ENCODE results near the gene ZHX3. TPM values are rescaled to one million over a fixed set of nuclear protein-coding genes. Genes with fewer than 3 reads are reported as not detected.

ZHX3 gene
- total and polyA plus RNA-seq, 2 of the 4 experiments (the other 2 are of a cell fraction): 25.0 to 28.0 TPM

- no peak overlapping the region for H2BK15ac ChIP-seq (ENCODE audit: low read depth, low read length)
- H2AK5ac ChIP-seq (ENCODE audit: low read depth, low read length): no peak overlapping the region
- peaks cover 23% of the 10 kb centered on the region for H3K4me1 ChIP-seq (ENCODE audit: control insufficient read depth, insufficient read depth, low read length)
- ATAC-seq (ENCODE audit: low read depth): no peak
- peaks cover 43 to 85% of the 10 kb centered on the region in 2 experiments for H3K79me1 ChIP-seq (ENCODE audit: low read depth in 1 of 2, low read length in 2 of 2)
- H3K14ac ChIP-seq (replicated peaks; ENCODE audit: low read depth, low read length): no peak overlapping the region
- no peak overlapping the region for H2AK9ac ChIP-seq (replicated peaks; ENCODE audit: low read depth, low read length, poor library complexity)
- TF ChIP-seq ELK1 (IDR thresholded peaks at IDR 0.05; ENCODE audit: borderline replicate concordance, low read depth, low read length) (no peak), CHD1 (IDR thresholded peaks at IDR 0.05; ENCODE audit: low read depth, low read length) (no peak), MAZ (IDR thresholded peaks at IDR 0.05; ENCODE audit: borderline replicate concordance, low read depth, low read length) (no peak), RCOR1 (IDR thresholded peaks at IDR 0.05; ENCODE audit: insufficient replicate concordance, low read length) (no peak), NFE2L2 (IDR thresholded peaks at IDR 0.05; ENCODE audit: low read depth, low read length) (no peak), CEBPB (IDR thresholded peaks at IDR 0.05; ENCODE audit: low read depth, low read length) (no peak), RFX5 (IDR thresholded peaks at IDR 0.05; ENCODE audit: low read depth, low read length) (no peak), POLR2A (IDR thresholded peaks at IDR 0.05; ENCODE audit: low read depth, low read length) (no peak), CTCF (conservative IDR thresholded peaks at IDR 0.05; ENCODE audit: low read depth, low read length) (no peak), SMC3 (IDR thresholded peaks at IDR 0.05; ENCODE audit: low read depth, low read length) (no peak), BHLHE40 (IDR thresholded peaks at IDR 0.05; ENCODE audit: low read depth, low read length) (no peak), FOS (IDR thresholded peaks at IDR 0.05; ENCODE audit: low read depth, low read length) (no peak), USF2 (IDR thresholded peaks at IDR 0.05; ENCODE audit: low read depth, low read length) (no peak), MAFK (IDR thresholded peaks at IDR 0.05; ENCODE audit: low read depth, low read length) (no peak), MXI1 (IDR thresholded peaks at IDR 0.05; ENCODE audit: borderline replicate concordance, low read depth, low read length) (no peak), RAD21 (IDR thresholded peaks at IDR 0.05; ENCODE audit: low read length) (no peak)
- no peak overlapping the region for H4K91ac ChIP-seq (ENCODE audit: insufficient read depth, low read depth, low read length)
- no peak overlapping the region for H4K8ac ChIP-seq (ENCODE audit: low read depth in 2 of 2, low read length in 2 of 2)
- H3K56ac ChIP-seq (ENCODE audit: extremely low read depth, insufficient read depth, low read length): no peak overlapping the region
- ChIA-PET CTCF (no interaction called here), POLR2A (ENCODE audit: unreplicated experiment) (no interaction called here)
- BruUV-seq (replicated peaks): no TSS peak
- H3K9ac ChIP-seq (ENCODE audit: low read depth, low read length): no peak overlapping the region
- dilution Hi-C loops (cut with HindIII; ENCODE audit: low sequenced_read_pairs, unreplicated experiment): no loop called here
- no peak overlapping the region for H3K4me3 ChIP-seq (ENCODE audit: insufficient read depth, low read depth, low read length)
- DNase-seq: no peak
- intact Hi-C loops (cut with micrococcal nuclease): loop anchor here (5.0 to 10.0 kb wide), 2 partner anchors 137 to 515 kb away; partner anchors contain the start of gene ZHX3
- 100% methylated on average over 1 of the region's 8 CpGs; no CpG with 5 or more reads in 1 of the 2 experiments for WGBS, 2 experiments (ENCODE audit: extremely low coverage in 2 of 2, insufficient read length in 1 of 2)
- H2BK120ac ChIP-seq (ENCODE audit: low read depth, low read length): no peak overlapping the region
- H2AFZ ChIP-seq (replicated peaks; ENCODE audit: low read length, poor library complexity): no peak overlapping the region
- H3K23ac ChIP-seq (ENCODE audit: low read depth, low read length): no peak overlapping the region
- in situ Hi-C loops (cut with MboI; ENCODE audit: low sequenced_read_pairs): loop anchor here (5.0 kb wide), 2 partner anchors 47 to 162 kb away; partner anchors contain the start of gene LPIN3
- no peaks in the 10 kb centered on the region for H3K27me3 ChIP-seq (ENCODE audit: control insufficient read depth, insufficient read depth, low read length)
- no peak overlapping the region for H4K5ac ChIP-seq (ENCODE audit: low read depth, low read length)
- H2BK20ac ChIP-seq (ENCODE audit: low read depth, low read length): no peak overlapping the region
- H3K18ac ChIP-seq (ENCODE audit: low read depth, low read length): no peak overlapping the region
- H3K9me3 ChIP-seq (ENCODE audit: control insufficient read depth, insufficient read depth, low read length): no peaks in the 10 kb centered on the region
- no peak overlapping the region for H3K27ac ChIP-seq (ENCODE audit: insufficient read depth, low read length)
- H3K9me1 ChIP-seq (ENCODE audit: insufficient read depth, low read length): peaks cover 49% of the 10 kb centered on the region
- no peak overlapping the region for H3K4ac ChIP-seq (ENCODE audit: low read depth, low read length)
- H2BK5ac ChIP-seq (ENCODE audit: low read depth, low read length, poor library complexity, severe bottlenecking): no peak overlapping the region
- no peak overlapping the region for H3K4me2 ChIP-seq (ENCODE audit: low read depth, low read length)
- H3K36me3 ChIP-seq (ENCODE audit: control insufficient read depth, insufficient read depth, low read length): peaks cover 39% of the 10 kb centered on the region
- no peaks in the 10 kb centered on the region for H4K20me1 ChIP-seq (ENCODE audit: insufficient read depth, low read length)
Observed at GRCh38 chr20:41179961-41180360, 137.6 kb downstream of the ZHX3 start.
